ENCODE data around the gene TSPAN3. TPM values are rescaled to one million over a fixed set of nuclear protein-coding genes. Genes with fewer than 3 reads are reported as not detected.

TSPAN3 gene
- total RNA-seq, 1 donor from 2014 or later, result 113 TPM

DNA sequence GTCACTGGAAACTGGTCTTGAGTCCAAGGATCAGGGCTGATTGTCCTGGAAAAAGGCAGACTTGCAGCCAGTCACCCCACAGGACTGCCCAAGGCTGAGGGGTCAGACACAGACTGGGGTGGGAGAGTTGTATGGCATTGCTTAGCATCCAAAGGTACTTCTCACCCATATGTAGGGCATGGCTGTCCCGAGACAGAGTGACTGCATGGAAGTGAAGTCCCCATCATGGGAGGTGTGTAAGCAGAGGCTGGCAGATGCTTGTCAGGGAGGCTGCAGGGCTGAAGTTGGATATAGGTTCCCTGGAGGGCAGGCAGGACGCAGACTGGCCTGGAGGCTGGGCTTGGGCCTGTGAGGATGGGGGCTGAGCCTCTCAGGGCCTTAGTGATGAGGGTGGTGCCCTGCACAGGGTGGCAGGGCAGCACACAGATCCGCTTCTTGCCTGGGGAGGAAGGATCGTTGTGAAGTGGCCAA lies 44.9 kb downstream of the TSPAN3 start:
- DNase-seq (peak; percentile 1), ATAC-seq (ENCODE audit: low read depth) (no peak)
- TF ChIP-seq CTCF (IDR thresholded peaks at IDR 0.05), result no peak
- H3K9me3 Mint-ChIP-seq, result no peaks in the 10 kb centered on the region
- no peak overlapping the region for H3K4me3 Mint-ChIP-seq
- POLR2A ChIA-PET, result no interaction called here
- H3K4me1 Mint-ChIP-seq, result peaks cover 23% of the 10 kb centered on the region
- H3K27ac Mint-ChIP-seq, result no peak overlapping the region
- H3K36me3 Mint-ChIP-seq (ENCODE audit: low read depth), result peaks cover 28% of the 10 kb centered on the region
- intact Hi-C loops (cut with micrococcal nuclease), result no loop called here
- no peaks in the 10 kb centered on the region for H3K27me3 Mint-ChIP-seq
- CTCF ChIA-PET, result interaction anchor here (0.8 to 4.0 kb wide), 5 partner anchors 9 to 79 kb away, joined by 3 to 16 read pairs (median 5); no protein-coding TSS in a partner anchor

DNA sequence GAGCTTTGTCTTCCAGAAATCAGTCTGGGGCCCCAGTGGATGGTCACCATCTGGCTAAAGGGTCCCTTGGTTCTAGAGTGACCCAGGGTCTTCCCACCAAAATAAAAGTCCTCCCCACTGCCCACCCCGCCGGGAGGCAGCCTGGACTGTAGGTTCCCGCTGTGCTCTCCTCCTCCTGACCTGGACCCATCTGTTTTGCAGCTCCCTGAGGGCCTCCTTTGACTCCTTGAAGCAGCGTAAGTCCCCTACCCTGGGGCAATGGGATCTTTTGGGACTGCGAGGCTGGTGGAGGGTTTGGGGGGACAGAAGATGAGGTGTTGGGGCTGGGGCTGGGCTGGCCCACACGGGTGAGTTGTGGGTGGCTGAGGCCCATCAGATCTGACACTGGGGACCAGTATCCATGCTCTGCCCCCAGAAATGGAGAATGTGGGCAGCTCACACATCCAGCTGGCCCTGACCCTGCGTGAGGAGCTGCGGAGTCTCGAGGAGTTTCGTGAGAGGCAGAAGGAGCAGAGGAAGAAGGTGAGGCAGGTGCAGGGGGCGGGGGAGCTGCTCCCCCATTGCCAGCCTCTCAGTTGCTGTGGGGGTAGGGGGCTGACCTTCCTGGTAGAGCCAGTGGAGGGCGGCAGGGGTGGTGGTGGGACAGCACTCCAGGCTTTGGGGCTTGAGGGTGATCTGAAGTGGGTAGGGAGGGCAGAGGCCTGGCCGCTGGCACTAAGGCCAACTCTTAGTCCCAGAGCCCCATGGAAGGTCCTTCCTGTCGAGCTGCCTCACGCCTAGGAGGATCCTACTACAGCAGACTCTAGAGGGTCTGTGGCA lies 45.6 kb downstream of the TSPAN3 start:
- H3K27ac Mint-ChIP-seq, result no peak overlapping the region
- POLR2A ChIA-PET, result interaction anchor here (0.6 to 0.9 kb wide), 2 partner anchors 9 to 256 kb away, joined by 3 to 5 read pairs; no protein-coding TSS in a partner anchor

GRCh38 chr15:77024273-77025082 lies 46.4 kb downstream of the TSPAN3 start:
- Mint-ChIP-seq H3K27me3 (no peaks in the 10 kb centered on the region), H3K4me1 (peaks cover 25% of the 10 kb centered on the region), H3K4me3 (no peak overlapping the region), H3K27ac (no peak overlapping the region), H3K36me3 (ENCODE audit: low read depth) (peaks cover 29% of the 10 kb centered on the region), H3K9me3 (no peaks in the 10 kb centered on the region)
- DNase-seq, result peak; percentile 69
- peak; percentile 97 for TF ChIP-seq CTCF (IDR thresholded peaks at IDR 0.05)
- POLR2A ChIA-PET, result interaction anchor here (0.9 kb wide), 1 partner anchor 8 kb away, joined by 5 read pairs; no protein-coding TSS in a partner anchor
- ATAC-seq (ENCODE audit: low read depth), result peak; percentile 78
- CTCF ChIA-PET, result interaction anchor here (0.6 to 4.0 kb wide), 9 partner anchors 10 to 519 kb away, joined by 3 to 16 read pairs (median 9); no protein-coding TSS in a partner anchor
- intact Hi-C loops (cut with micrococcal nuclease), result loop anchor here (1.0 kb wide), 5 partner anchors 95 to 519 kb away; no protein-coding TSS in a partner anchor

More for the DNA sequence above, 45.6 kb downstream of the TSPAN3 start:
- intact Hi-C loops (cut with micrococcal nuclease), result no loop called here
- peaks cover 24% of the 10 kb centered on the region for H3K4me1 Mint-ChIP-seq
- no peak for ATAC-seq (ENCODE audit: low read depth)
- no peaks in the 10 kb centered on the region for H3K27me3 Mint-ChIP-seq
- no peak overlapping the region for H3K4me3 Mint-ChIP-seq
- DNase-seq, result peak; percentile 11
- peaks cover 28% of the 10 kb centered on the region for H3K36me3 Mint-ChIP-seq (ENCODE audit: low read depth)
- H3K9me3 Mint-ChIP-seq, result no peaks in the 10 kb centered on the region
- TF ChIP-seq CTCF (IDR thresholded peaks at IDR 0.05), result no peak
- CTCF ChIA-PET, result interaction anchor here (1.2 to 4.0 kb wide), 5 partner anchors 12 to 518 kb away, joined by 3 to 16 read pairs (median 13); no protein-coding TSS in a partner anchor

DNA sequence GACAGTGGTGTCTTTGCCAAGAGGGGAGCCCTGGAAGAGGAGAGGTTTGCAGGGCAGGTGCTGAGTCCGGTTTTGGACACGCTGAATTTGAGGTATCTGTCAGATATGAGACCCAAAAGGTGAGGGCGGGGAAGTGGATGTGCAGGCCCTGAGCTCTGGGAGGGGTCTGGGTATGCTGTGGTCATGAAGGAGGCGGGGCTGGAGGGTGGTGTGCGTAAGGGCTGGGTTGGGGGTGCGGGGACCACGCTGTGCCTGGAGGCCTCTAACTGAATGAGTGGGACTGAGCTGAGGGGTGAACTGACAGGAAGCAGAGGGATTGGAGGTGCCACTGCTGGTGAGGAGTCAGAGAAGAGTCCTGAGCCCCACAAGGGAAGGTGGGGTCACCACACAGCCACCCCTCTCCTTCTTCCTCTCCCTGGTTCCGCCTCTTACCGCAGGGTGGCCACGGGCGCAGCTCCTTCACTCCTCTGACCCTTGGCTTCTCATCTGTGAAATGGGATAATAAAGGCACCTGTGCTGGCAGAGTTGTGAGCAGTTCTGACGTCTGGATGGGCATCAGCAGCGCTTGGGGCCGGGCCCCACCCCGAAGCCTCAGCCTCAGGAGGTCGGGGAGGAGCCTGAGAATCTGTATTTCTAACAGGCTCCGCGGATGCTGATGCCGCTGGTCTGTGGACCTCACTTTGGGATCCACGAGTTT lies 47.2 kb downstream of the TSPAN3 start:
- DNase-seq (no peak), ATAC-seq (ENCODE audit: low read depth) (no peak)
- Mint-ChIP-seq H3K27me3 (no peaks in the 10 kb centered on the region), H3K4me3 (no peak overlapping the region), H3K36me3 (ENCODE audit: low read depth) (peaks cover 33% of the 10 kb centered on the region), H3K4me1 (peaks cover 28% of the 10 kb centered on the region), H3K27ac (no peak overlapping the region), H3K9me3 (no peaks in the 10 kb centered on the region)
- POLR2A ChIA-PET, result interaction anchor here (0.7 to 0.8 kb wide), 2 partner anchors 10 to 117 kb away, joined by 3 to 4 read pairs; no protein-coding TSS in a partner anchor
- TF ChIP-seq CTCF (IDR thresholded peaks at IDR 0.05), result no peak
- intact Hi-C loops (cut with micrococcal nuclease), result loop anchor here (1.0 kb wide), 5 partner anchors 96 to 520 kb away; no protein-coding TSS in a partner anchor
- CTCF ChIA-PET, result interaction anchor here (0.6 to 4.0 kb wide), 9 partner anchors 10 to 836 kb away, joined by 3 to 16 read pairs (median 9); no protein-coding TSS in a partner anchor

All from activated B cell treated with CpG ODN at 0.5 μM for 24 hours (primary cell).